Middle frontal gyrus (tissue), 1 donor: ENCODE results near the gene TEX48.

Source experiments
- DNase-seq: peaks from one replicate; pipeline ENCODE4 v3.0.0-alpha.2; 2015; ENCODE audit warnings: low spot score; ENCODE audit errors: extremely low spot score

The TEX48 gene

DNA sequence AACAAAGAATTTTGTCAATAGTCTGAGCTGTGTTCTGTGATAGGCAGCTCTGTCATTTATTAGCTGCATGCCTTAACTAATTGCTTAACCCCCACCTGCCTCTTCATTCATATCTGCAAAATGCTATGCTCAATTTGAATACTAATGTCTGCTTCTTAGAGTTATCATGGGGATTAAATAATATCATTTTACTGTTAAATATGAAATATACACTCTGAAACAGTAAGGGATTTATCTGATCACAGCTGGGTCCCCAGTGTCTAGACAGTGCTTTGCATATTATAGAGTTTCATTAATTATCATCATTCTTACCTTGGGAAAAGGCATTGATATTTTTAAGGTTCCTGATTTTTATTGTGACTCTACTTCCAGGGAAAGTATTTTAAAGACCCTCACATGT is 12.0 kb downstream of the TEX48 start:
- no peak for DNase-seq

DNA sequence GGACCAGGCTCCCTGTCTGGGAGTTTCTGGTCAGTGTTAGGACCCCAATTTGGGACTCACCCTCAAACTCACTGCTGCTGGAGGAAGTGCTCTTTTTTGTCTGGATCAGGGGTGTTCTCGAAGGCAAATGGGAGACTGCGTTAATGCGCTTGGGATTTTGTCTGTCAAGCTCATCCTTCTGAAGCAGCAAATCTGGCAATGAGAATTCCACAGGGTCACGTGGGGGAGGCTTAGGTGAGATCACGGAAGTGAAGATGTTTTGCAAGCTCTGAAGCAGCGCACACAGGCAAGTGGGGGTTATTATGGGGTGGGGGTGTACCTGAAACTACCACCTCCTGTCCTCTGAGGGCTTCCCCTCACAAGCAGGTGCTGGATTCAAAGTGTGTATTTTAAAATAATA is 13.8 kb downstream of the TEX48 start:
- no peak for DNase-seq

DNA sequence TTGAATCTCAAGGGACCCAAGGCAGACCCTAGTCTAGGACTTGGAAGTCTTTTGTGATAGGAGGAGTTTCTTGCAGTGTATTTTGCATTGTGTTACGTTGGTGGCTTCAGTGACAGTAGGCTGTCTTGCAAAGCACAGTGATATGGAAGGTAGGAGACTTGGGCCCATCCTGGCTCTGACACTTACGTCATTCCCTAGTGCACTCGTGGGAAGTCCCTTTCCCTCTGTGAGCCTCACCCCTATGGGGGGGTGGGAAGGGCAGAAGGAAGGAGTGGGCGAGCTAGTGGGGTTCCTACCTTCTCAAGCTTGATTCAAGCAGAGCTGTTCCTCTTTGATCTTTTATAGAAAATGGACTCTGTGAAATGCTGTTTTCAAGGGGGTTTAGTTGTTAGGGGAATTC is 15.1 kb downstream of the TEX48 start:
- DNase-seq = no peak

DNA sequence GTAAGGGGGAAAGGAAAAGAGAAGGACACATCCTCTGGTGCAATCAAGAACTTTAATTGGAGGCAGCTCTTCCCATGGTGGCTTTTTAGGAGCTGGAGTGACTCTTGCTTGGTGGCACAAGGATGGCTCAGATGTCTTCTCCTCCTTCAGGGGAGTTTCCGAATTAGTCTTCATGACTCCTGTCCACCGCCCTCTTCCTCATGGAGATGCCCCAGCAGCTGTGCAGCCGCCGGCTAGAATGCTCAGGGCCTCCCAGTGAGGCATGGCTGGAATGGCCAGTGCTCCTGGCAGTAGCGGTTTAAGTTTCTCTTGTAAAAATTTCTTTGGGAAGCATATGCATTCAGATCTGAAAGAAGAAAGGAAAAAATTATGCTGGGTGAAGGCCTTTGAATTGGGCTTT is 15.6 kb downstream of the TEX48 start:
- no peak for DNase-seq

DNA sequence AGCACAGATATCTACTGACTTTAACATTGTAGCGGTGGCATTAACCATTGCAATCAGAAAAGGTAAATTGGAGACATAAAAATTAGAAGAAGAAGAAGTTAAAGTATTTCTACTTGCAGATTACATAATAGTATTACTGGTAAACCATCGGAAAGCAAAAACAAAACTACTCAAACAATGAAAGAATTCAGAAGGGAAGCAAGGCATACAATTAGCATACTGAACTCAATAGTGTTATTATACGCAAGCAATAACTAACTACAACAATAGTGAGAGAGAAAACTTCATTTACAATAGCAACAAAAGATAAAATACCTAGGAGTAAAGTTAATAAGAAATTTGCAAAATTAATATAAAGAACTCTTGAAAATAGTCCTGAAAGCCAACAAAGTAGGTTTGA is 17.8 kb downstream of the TEX48 start:
- no peak for DNase-seq

DNA sequence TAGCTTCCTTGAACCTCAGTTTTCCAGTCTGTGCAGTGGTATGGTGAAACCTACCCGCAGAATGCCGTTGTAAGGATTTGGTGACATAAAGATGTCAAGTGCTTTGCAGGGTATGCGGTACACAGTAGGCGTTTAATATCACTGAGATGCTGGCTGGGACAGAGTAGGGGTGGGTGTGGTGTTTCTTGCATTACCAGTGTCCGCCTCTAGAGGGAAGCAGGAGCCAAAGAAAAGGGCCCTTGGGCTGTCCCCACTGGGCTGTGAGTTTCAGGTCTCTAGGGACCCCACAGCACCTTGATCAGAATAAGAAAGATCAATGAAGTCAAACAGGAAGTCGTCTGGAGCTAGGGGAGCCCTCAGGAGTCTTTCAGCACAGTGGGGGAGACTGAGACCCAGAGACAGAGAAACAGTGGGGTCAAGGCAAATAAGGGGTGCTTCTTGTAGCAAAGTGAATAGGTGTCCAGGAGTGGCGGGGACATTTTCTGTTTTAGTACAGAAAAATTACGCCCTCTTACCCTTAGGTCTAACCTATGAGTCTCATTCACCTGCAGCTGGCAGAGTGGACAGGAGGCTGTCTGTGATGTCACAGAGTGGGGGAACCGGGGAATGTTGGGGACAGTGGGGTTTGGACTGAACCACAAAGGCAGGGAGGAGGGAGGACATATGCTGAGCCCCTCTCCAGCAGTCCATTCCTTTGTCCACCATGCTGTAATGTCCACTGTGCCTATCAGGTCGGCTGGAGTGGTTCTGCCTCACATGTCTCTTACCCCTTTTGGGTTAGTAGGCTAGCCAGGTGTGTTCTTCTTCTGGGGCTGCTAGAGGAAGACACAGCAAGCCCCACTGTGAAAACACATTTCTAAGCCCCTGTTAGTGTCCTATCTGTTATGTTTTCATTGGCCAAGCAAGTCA is 19.7 kb downstream of the TEX48 start:
- no peak for DNase-seq

DNA sequence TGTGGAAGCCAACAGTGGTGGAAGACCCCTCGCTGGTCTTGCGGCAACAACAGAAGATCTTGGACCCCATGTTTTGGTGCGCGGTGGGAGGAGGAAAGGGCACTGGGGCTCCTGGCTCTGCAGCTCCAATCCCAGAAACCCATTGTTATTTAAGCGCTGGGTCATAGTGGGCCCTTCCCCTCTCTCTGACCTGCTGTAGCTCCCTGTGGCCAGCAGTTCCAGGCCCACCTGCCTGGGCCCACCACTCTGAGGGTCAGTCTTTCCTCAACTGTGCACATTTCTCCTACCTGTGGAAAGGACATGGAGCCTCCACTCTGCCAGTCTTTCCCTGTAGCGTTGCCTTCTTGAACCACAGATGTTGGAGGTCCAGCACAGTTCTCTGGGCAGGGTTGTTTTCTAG is 24.3 kb downstream of the TEX48 start, which contains the start of gene TEX53:
TEX53 (minus strand) TSS at position 101 of the 400 bp plus-strand sequence; CDS start at position 70, 31 bp downstream.
- DNase-seq = no peak

DNA sequence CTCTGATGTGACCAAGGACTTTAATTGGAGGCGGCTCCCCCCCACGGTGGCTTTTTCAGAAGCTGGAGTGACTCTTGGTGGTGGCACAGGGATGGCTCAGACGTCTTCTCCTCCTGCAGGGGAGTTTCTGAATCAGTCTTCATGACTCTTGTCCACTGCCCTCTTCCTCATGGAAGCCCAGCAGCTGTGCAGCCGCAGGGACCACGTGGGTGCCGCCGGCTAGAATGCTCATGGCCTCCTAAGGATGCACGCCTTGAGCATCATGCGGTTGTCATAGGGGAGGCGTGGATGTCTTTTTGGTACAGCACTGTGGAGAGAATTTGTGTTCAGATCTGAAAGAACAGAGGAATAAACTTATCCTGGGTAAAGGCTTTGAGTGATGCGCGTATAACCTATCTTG is 25.7 kb downstream of the TEX48 start:
- no peak for DNase-seq

DNA sequence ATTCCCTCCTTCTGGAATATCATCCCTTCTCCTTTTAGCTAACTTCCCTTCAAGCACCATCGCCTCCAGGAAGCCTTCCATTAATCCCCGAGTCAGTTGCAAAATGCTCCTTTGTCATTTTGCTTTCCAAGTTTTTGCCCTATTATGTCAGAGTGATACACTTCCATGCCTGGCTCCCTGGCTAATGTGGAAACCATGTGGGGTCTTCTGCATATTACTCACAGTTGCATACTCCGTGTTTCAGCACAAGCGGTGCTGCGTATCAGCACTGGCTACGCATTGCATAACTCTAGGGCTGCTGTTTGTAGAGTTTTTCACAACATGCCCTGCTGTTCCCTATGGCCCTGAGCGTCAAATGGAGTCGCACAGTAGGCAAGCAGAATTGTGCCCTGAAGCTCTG is 26.3 kb downstream of the TEX48 start:
- no peak for DNase-seq

DNA sequence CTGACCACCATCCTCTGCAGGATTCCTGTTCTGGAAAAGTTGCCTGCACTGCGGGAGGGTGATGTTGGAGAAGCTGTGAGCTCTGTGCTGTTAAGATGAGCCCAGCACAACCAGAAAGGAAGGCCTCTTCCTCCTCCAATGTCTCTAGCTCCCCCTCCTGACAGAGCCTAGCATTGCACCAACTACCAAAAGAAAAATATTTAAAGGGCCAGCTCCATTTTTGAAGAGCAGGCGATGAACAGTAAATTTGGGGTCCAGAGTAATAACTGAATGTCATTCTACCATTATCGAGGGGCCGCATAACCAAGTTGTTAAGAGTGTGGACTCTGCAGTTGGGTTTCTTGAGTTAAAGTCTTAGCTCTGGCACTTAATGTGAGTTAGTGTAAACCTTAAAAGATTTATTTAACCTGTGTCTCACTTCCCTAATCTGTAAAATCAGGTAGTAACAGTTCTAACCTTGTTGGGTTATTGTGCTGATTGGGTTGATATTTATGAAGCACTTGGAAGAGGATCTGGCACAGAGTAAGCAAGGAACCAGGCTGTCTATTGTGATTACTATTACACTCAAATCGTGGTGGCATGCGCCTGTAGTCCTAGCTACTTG is 28.3 kb downstream of the TEX48 start:
- peak; percentile 69 for DNase-seq

DNA sequence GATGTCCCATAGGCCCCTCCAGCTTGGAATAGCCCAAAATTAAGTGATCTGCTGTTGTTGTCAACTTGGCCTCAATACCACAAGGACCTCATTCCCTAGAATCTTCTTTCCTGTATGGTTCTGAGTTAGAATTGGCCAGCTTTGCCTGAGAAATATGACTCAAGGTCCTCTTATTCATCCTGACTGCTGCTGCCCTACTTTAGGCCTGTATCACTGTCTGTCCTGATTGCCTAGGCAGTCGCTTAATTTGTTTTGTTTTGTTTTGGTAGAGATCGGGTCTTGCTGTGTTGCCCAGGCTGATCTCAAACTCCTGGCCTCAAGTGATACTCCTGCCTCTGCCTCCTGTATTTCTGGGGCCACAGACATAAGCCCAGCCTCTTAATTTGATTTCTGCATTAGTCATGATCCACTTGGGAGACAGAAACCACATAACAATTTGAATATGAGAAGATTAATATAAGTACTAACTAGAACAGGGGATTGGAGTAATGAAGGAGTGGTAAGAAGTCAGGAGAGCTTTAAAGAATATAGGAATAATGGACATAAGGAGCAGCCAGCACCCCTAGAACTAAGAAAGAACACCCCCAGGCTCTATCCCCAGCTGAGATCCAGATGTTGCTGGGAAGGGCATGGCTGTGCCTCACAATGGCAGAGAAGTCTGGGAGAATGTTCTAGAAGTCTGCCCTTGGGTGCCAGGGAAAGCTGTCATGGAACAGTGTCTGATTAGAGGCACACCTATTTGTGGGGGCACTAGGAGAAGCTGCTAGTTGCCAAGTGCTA is 29.0 kb downstream of the TEX48 start:
- DNase-seq = no peak

DNA sequence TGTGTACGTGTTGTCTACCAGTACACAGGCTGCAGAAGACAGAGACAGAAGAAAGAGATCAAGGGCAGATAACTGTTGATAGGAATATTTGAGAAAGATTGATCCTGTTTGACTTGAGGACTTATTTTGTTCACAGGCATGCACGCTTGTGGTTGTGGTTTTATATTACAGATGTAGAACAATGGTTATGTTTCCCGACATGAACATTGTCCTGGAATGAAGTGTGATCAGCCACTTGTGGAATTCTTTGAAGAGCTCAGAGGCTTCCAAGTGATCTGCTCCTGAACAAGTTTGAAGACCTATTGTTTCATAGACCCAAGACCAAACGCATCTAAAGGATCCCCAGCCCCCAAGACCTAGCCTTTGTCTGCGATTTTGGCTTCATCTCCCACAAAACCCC is 38.1 kb downstream of the TEX48 start:
- no peak for DNase-seq

DNA sequence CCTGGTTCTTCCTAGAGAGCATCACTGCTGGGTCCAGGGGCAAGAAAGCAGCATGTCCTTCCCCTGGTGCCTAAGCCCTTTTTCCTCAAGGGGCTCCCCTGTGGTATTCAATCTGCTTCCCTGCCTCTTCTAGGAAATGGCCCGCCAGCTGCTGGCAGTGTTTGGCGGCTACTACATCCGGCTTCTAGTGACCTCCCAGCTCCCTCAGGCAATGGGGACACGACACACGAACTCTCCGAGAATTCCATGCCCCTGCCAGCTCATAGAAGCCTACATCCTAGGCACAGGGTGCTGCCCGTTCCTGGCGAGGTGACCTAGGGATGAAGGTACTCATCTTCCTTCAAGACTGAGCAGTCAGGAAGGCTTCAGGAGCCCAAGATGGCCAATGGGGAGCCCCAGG is 39.0 kb downstream of the TEX48 start:
- no peak for DNase-seq

DNA sequence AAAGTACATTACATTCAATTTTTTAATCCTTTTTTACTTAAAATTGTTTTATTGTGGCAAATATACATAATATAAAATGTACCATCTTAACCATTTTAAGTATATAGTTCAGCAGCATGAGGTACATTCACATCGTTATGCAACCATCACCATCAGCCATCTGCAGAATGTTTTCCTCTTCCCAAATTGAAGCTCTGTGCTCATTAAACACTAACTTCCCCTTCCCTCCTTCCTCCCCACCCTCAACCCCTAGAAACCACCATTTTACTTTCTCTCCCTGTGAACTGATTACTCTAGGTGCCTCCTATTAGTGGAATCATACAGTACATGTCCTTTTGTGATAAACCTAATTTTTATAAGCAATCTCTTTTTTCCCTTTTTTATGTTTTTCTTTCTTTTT is 40.0 kb downstream of the TEX48 start:
- DNase-seq = no peak

DNA sequence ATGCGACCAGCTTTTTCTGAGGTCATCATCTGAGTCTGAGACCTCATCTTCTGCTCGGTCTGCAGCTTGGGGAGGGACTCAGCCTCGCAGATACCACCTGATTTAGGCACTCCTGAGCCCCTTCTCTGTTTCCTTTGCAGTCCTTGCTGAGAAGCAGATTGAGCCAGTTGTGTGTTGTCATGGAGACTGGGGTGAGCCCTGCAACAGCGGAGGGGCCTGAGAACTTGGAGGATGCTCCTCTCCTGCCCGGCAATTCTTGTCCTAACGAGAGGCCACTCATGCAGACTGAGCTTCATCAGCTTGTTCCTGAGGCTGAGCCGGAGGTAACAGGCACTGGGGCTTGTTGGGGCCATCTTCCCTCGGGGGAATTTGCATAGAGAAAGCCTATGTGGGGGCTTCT is 43.6 kb downstream of the TEX48 start:
- no peak for DNase-seq

DNA sequence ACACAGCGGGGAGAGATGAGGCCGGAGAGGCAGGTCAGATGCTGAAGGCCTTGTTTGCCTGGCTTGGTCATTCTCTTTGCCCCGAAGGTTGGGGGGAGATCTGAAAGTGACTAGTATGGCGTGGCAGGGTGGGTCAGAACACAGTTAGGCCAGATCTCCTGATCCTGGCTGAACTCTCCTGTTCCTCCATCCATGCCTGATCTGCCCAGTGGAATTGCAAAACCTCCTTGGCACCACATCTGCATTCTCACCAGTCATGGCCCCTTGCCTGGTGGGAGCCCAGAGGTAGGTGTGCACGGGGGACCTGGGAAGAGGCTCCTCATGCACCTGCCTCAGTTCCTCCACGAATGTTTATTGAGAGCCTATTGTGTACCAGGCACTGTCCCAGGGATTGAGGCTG is 47.6 kb downstream of the TEX48 start:
- no peak for DNase-seq

DNA sequence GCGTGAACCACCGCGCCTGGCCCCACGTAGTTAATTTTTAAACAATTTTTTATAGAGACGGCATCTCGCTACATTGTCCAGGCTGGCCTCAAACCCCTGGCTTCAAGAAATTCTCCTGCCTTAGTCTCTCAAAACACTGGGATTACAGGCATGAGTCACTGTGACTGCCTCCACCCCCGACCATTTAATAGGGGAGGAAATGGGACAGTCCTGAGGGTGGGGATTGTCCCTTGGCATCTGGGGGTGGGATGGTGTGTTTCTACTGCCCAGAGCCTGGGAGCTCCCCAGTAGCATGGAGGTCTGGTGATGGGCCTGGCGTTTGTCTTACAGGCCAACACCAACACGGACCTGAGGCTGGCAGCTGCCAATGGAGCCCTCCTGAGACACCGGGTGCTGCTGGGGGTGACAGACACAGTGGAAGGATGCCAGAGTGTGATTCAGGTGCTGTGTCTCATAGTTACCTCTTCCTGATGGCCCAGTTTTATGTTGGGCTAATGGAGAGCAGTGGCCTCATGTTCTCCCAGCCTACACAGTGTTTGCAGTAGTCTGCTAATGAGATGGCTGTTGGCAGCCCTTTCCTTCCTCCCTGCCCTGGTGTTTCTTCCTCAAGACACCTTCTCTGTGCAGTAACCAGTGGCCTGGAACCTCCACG is 48.4 kb downstream of the TEX48 start:
- no peak for DNase-seq

DNA sequence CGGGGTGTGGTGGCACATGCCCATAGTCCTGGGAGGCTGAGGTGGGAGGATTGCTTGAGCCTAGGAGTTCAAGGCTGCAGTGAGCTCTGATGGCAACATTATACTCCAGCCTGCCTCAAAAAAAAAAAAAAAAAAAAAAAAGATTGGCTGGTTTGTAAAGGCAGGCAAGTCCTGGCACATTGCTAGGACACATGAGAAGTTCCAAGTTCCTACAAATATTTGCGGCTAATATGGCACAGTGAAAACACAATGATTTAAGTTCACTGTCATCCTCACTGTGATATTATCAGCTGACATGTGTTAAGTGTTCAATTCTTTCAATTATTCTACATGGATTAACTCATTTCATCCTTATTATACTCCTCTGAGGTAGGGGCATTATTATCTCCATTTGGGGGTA is 50.8 kb downstream of the TEX48 start:
- no peak for DNase-seq

DNA sequence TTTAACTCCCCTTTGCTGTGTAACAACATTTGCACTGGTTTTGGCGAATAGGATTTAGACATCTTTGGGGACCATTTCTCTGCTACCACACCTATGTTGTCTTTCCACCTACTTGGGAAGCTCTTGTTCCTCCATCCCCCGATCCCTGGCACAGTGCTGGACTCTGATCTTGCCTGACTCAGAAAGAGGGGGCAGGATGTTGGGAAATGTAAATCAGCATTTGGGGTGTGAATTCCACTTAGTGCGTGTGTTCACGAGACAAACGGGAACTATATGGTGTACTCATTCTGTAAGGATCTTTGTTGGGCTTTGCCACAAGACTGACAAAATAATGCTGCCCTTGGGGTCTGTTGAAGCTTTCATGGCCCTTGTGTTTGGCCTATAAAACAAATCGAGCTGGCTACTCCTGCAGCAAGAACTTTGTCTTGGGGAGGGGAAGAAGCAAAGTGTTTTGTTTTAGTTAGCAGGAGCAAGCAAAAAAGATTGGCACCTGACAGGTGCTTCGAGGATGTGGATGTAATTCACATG is 52.4 kb downstream of the TEX48 start:
- no peak for DNase-seq

DNA sequence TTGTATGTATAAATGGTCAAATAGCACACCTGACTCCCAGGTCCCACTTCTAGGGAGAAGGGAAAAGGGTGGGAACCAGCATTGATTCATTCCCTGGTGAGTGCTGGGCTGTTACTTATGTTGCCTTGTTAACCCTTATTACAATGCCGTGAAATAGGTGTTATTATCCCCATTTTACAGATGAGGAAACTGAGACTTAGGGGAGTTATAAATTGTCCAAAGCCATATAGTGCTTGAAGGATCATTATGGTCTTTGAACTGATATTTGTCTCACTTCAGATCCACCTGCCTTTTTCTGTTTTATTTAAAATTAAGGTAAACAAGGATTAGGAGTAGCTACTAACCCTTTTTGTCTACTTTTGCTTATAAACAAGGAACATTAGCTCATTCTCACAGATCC is 54.4 kb downstream of the TEX48 start:
- no peak for DNase-seq

DNA sequence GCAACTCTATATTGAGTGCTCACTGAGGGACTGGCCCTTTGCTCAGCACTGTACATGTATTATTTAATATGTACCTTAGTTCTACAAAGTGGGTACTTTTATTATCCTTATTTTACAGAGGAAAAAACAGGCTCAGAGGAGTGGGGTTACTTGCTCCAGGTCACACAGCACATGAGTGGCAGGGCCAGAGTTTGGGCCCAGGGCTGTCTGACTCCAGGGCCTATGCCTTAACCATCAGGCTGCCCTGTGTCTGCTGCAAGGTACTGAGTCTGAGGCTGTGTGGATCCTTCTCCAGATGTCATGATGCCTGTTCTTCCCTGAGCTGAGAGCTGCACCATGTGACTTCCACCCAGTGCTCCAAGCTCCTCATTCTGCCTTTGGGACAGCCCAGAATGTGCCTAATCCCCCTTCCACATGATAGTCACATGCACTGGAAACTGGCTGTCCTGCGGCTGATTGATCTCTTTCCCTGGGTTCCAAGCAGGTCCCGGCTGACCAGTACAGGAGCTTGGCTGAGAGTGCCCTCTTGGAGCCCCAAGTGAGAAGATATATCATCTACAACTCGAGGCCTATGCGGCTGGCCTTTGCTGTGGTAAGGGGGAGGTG is 55.5 kb downstream of the TEX48 start:
- no peak for DNase-seq
